Gastrocnemius medialis (tissue), 4 donors: ENCODE results near the gene RPUSD1. TPM values are rescaled to one million over a fixed set of nuclear protein-coding genes. Genes with fewer than 3 reads are reported as not detected.

ENCODE experiments used
- ATAC-seq, 2 donors: fragments of 150-250 bp; one replicate each; pipeline ENCODE4 v1.9.1; 2016
- DNase-seq, 2 donors: peaks; one replicate each; pipeline ENCODE4 v3.0.0-alpha.2; 2019
- H3K27ac ChIP-seq, 4 donors: fragments of 200-600 bp; sonication (generic); 1 replicate in 1 of 4; 2 replicates in 3 of 4; pipeline ENCODE4 v1.5.1; 2016 to 2018; ENCODE audit warnings: mild to moderate bottlenecking in 2 of 4, moderate library complexity in 1 of 4
- H3K27me3 ChIP-seq, 3 donors: fragments of 200-600 bp; sonication (generic) in 2 of 3; 1 replicate in 1 of 3; 2 replicates in 2 of 3; pipeline versions ENCODE4 v1.5.1 to v1.6.0; 2016 to 2019; ENCODE audit warnings: mild to moderate bottlenecking in 1 of 3, moderate library complexity in 1 of 3
- H3K36me3 ChIP-seq, 2 donors: fragments of 200-600 bp; sonication (generic) in 1 of 2; one replicate each; pipeline ENCODE4 v1.5.1; 2017 to 2018
- H3K4me1 ChIP-seq, 2 donors: fragments of 200-600 bp; sonication (generic) in 1 of 2; one replicate each; pipeline ENCODE4 v1.5.1; 2016 to 2017; ENCODE audit warnings: mild to moderate bottlenecking in 2 of 2
- H3K4me3 ChIP-seq, 4 donors: fragments of 200-600 bp; sonication (generic) in 3 of 4; 1 replicate in 1 of 4; 2 replicates in 3 of 4; pipeline ENCODE4 v1.5.1; 2016 to 2019; ENCODE audit warnings: mild to moderate bottlenecking in 2 of 4
- H3K9me3 ChIP-seq, 3 donors: fragments of 200-600 bp; sonication (generic) in 2 of 3; 1 replicate in 1 of 3; 2 replicates in 2 of 3; pipeline ENCODE4 v1.5.1; 2016 to 2019
- POLR2A ChIP-seq, 2 donors: fragments of 450-650 bp; IDR thresholded peaks; one replicate each; pipeline ENCODE4 v1.6.1; 2017; ENCODE audit warnings: antibody characterized with exemption in 2 of 2, mild to moderate bottlenecking in 2 of 2, moderate library complexity in 2 of 2
- in situ Hi-C, 4 donors: fragments of 200-750 bp; cut with MboI; loops; one replicate each; pipeline versions ENCODE4 v1.15.0 to v1.8.0; 2017; ENCODE audit warnings: low sequenced_read_pairs in 4 of 4
- intact Hi-C: fragments of 100-400 bp; cut with DNase I; formaldehyde crosslinking; loops from one replicate; pipeline ENCODE4 v1.15.1; 2023; ENCODE audit warnings: low total_unique reads
- microRNA counts, 2 donors: library from miRNA; unstranded; fragments of <30 nt; microRNA quantifications; one replicate each; lab custom pipeline; 2016
- microRNA-seq, 2 donors: library from miRNA; unstranded; fragments of <30 nt; microRNA quantifications; one replicate each; pipeline ENCODE4, GENCODE V29; 2016; ENCODE audit warnings: borderline replicate concordance in 2 of 2
- total RNA-seq, 4 donors: library from RNA; depleted of rRNA; stranded (reverse); fragments of >200 nt; gene quantifications; one replicate each; pipeline versions ENCODE4 v1.1.0 to v1.2.3, GENCODE V29; 2016
- TF ChIP-seq, protein P1 (sequence below), 5 experiments: fragments of 450-650 bp in 3 of 5; fragments of 200-600 bp in 2 of 5; sonication (generic) in 2 of 5; IDR thresholded peaks in 4 of 5; conservative IDR thresholded peaks in 1 of 5; 1 replicate in 4 of 5; 2 replicates in 1 of 5; pipeline ENCODE4 v1.5.1; 2016 to 2019; ENCODE audit warnings: antibody characterized with exemption in 5 of 5, mild to moderate bottlenecking in 3 of 5, moderate library complexity in 3 of 5

Gene RPUSD1
- total RNA-seq, 4 donors from 2014 or later: 7.8 to 23.8 (median 15.2) TPM

DNA sequence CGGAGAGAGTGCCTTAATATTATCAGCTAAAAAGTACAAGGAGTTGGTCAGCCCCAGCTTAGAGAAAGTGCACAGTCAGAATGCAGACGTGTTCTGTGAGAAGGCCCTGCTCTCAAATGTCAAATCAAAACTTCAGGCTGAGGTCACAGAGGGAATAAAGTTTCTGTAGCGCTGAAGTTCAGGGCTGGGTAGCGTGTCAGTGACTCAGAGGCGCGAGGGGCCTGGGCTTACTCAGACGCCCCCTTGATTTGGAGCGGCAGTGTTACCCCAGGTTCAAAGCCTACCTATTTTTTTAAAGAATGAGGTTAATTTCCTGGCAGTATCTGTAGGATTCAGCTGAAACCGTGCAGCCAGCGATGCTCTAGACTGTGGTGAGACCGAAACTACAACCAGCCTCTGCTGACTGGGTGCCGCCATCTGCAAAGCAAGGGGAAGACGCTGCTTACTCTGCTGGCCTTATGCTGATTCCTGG lies 52.2 kb downstream of the RPUSD1 start:
- H3K27me3 ChIP-seq: no peaks in the 10 kb centered on the region
- H3K27ac ChIP-seq: no peak overlapping the region
- in situ Hi-C loops: no loop called here
- H3K9me3 ChIP-seq: no peaks in the 10 kb centered on the region
- peaks cover 0 to 62% of the 10 kb centered on the region in 2 donors for H3K36me3 ChIP-seq
- H3K4me1 ChIP-seq: peaks cover 7 to 8% of the 10 kb centered on the region in 2 donors
- DNase-seq: no peak
- intact Hi-C loops: no loop called here
- no peak for ATAC-seq
- H3K4me3 ChIP-seq: no peak overlapping the region
- TF ChIP-seq, protein P1, sequence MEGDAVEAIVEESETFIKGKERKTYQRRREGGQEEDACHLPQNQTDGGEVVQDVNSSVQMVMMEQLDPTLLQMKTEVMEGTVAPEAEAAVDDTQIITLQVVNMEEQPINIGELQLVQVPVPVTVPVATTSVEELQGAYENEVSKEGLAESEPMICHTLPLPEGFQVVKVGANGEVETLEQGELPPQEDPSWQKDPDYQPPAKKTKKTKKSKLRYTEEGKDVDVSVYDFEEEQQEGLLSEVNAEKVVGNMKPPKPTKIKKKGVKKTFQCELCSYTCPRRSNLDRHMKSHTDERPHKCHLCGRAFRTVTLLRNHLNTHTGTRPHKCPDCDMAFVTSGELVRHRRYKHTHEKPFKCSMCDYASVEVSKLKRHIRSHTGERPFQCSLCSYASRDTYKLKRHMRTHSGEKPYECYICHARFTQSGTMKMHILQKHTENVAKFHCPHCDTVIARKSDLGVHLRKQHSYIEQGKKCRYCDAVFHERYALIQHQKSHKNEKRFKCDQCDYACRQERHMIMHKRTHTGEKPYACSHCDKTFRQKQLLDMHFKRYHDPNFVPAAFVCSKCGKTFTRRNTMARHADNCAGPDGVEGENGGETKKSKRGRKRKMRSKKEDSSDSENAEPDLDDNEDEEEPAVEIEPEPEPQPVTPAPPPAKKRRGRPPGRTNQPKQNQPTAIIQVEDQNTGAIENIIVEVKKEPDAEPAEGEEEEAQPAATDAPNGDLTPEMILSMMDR (IDR thresholded peaks at IDR 0.05 in 4 of 5, conservative IDR thresholded peaks at IDR 0.05 in 1 of 5): no peak
- no peak for TF ChIP-seq POLR2A (IDR thresholded peaks at IDR 0.05)

DNA sequence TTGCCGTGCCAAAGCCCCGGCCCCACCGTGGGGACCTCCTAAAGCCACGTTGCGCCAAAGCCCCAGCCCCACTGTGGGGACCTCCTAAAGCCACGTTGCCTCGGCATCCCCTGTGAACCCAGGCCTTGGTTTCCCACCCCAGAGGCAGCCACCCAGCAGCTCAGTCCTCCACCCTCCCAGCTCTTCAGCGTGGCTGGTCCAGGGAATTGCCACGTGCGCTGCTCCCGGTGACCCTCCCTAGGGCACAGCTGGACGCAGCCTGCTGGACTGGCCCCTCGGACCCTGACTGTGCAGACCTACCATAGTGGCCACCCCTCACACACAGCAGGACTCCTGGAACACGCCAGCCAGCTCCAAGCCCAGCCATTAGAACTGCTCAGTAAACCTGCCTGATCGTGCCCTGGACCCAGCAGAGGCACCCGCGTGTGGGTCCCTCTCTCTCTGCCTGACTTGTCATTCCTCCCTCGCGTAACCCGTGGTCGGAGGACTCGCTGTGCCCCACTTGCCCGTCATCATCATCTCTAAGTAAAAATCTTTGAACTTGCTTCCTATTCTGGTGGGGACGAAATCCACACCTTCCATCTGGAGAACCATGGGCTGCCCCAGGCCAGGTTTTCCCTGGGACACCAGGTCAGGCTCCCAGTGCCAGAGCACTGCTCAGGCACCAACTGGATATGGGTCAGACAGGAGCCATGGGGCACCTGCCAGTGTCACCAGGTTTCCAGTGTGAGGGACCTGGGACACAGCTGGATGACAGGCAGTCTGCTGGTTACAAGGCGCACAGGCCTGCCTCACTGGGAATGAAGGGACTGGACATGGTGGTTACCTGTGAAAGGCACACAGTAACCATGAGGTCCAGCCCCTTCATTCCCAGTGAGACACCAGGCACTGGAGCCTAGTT lies 53.0 kb downstream of the RPUSD1 start:
- TF ChIP-seq, protein P1 (IDR thresholded peaks at IDR 0.05 in 4 of 5, conservative IDR thresholded peaks at IDR 0.05 in 1 of 5): no peak
- TF ChIP-seq POLR2A (IDR thresholded peaks at IDR 0.05): no peak
- H3K36me3 ChIP-seq: peaks cover 0 to 68% of the 10 kb centered on the region in 2 donors
- H3K4me3 ChIP-seq: no peak overlapping the region
- H3K27ac ChIP-seq: no peak overlapping the region
- H3K27me3 ChIP-seq: no peaks in the 10 kb centered on the region
- H3K4me1 ChIP-seq: peaks cover 7% of the 10 kb centered on the region in 2 donors
- in situ Hi-C loops: no loop called here
- intact Hi-C loops: no loop called here
- ATAC-seq: no peak
- DNase-seq: no peak
- no peaks in the 10 kb centered on the region for H3K9me3 ChIP-seq

MicroRNAs within 50 kb of the gene (microRNA counts, 767-probe panel; counts per million panel counts)
- microRNA hsa-miR-662 (lab: Ali Mortazavi, UCI): 356 to 448 counts per million in 2 donors

Small RNA genes within 50 kb of the gene (microRNA-seq; reads per million reads assigned to microRNA genes)
- gene MIR662: 0 reads per million in 2 donors

Other genes starting within 250 kb of the RPUSD1 start
- not detected for gene PRR35, start 228.0 kb downstream of the RPUSD1 start, total RNA-seq
- under 1 TPM; 0.42 to 0.56 (median 0.48) TPM for gene NHLRC4, start 221.4 kb downstream of the RPUSD1 start, total RNA-seq
- gene PIGQ, start 218.4 kb downstream of the RPUSD1 start, total RNA-seq: 10 to 100 TPM; 22.2 to 47.3 (median 38.5) TPM
- gene RAB40C, start 198.3 kb downstream of the RPUSD1 start, total RNA-seq: 10 to 100 TPM; 15.6 to 29.3 (median 21.4) TPM
- gene WFIKKN1, start 157.4 kb downstream of the RPUSD1 start, total RNA-seq: 1 to 10 TPM in 3 of 4 donors, under 1 TPM in 1; 0.12 to 3.2 (median 1.3) TPM
- gene METTL26, start 152.1 kb downstream of the RPUSD1 start, total RNA-seq: 100 to 1,000 TPM; 114 to 212 (median 141) TPM
- 100 to 1,000 TPM in 3 of 4 donors, 10 to 100 TPM in 1; 59.6 to 155 (median 114) TPM for gene MCRIP2, start 146.6 kb downstream of the RPUSD1 start, total RNA-seq
- 1 to 10 TPM; 2.9 to 9.8 (median 6.5) TPM for gene WDR90, start 139.0 kb downstream of the RPUSD1 start, total RNA-seq
- gene RHOT2, start 120.2 kb downstream of the RPUSD1 start, total RNA-seq: 10 to 100 TPM; 20.9 to 41.6 (median 27.3) TPM
- under 1 TPM in 1 of 4 donors, not detected in 3; 0.31 TPM for gene RHBDL1, start 112.7 kb downstream of the RPUSD1 start, total RNA-seq
- gene STUB1, start 108.0 kb downstream of the RPUSD1 start, total RNA-seq: 100 to 1,000 TPM; 144 to 229 (median 204) TPM
- gene JMJD8, start 104.0 kb downstream of the RPUSD1 start, total RNA-seq: 10 to 100 TPM; 22.8 to 81.8 (median 41.0) TPM
- 10 to 100 TPM; 11.0 to 19.5 (median 16.8) TPM for gene WDR24, start 98.0 kb downstream of the RPUSD1 start, total RNA-seq
- gene FBXL16, start 82.6 kb downstream of the RPUSD1 start, total RNA-seq: not detected
- 10 to 100 TPM; 24.4 to 42.1 (median 33.3) TPM for gene METRN, start 73.3 kb downstream of the RPUSD1 start, total RNA-seq
- gene ANTKMT, start 67.2 kb downstream of the RPUSD1 start, total RNA-seq: 10 to 100 TPM; 20.9 to 84.0 (median 38.7) TPM
- not detected for gene CCDC78, start 61.9 kb downstream of the RPUSD1 start, total RNA-seq
- gene HAGHL, start 61.3 kb downstream of the RPUSD1 start, total RNA-seq: under 1 TPM in 2 of 4 donors, not detected in 2; 0.27 to 0.42 TPM
- gene CIAO3, start 47.4 kb downstream of the RPUSD1 start, total RNA-seq: 10 to 100 TPM; 16.1 to 48.5 (median 21.6) TPM
- gene MSLN, start 27.6 kb downstream of the RPUSD1 start, total RNA-seq: not detected
- 1 to 10 TPM in 2 of 4 donors, under 1 TPM in 2; 0.44 to 5.8 (median 3.1) TPM for gene CHTF18, start 239 bp upstream of the RPUSD1 start, total RNA-seq
- gene GNG13, start 12.4 kb upstream of the RPUSD1 start, total RNA-seq: not detected
- 10 to 100 TPM in 2 of 4 donors, 1 to 10 TPM in 2; 7.7 to 15.8 (median 10.2) TPM for gene LMF1, start 182.6 kb upstream of the RPUSD1 start, total RNA-seq
- under 1 TPM; 0.10 to 0.91 (median 0.33) TPM for gene SOX8, start 193.4 kb upstream of the RPUSD1 start, total RNA-seq